PFSK-1 (cell line): ENCODE measurements around the gene DESI2.

Experiments used
- FOXP2 ChIP-seq: optimal IDR thresholded peaks from 2 replicates; pipeline ENCODE3; 2011; ENCODE audit warnings: borderline replicate concordance, control low read depth, inconsistent platforms; ENCODE audit not compliant: insufficient read depth; ENCODE audit errors: extremely low read length, extremely low read depth
- POLR2AphosphoS5 ChIP-seq: IDR thresholded peaks from 2 replicates; pipeline ENCODE4 v1.6.1; 2012; ENCODE audit warnings: low read depth, mild to moderate bottlenecking, control low read depth, low read length, moderate library complexity
- SIN3A ChIP-seq: IDR thresholded peaks from 2 replicates; pipeline ENCODE4 v1.6.1; 2012; ENCODE audit warnings: mild to moderate bottlenecking, low read length, moderate library complexity, borderline replicate concordance; ENCODE audit not compliant: insufficient read depth
- TAF1 ChIP-seq: IDR thresholded peaks from 2 replicates; pipeline ENCODE4 v1.6.1; 2012; ENCODE audit warnings: low read length, control low read depth, borderline replicate concordance; ENCODE audit not compliant: insufficient read depth
- TF ChIP-seq, protein P1 (sequence below), 2 experiments: IDR thresholded peaks; 2 replicates each; pipeline versions ENCODE4 v1.6.1 to v1.8.0; 2011 to 2012; ENCODE audit warnings: low read depth in 2 of 2, low read length in 2 of 2, control low read depth in 1 of 2, inconsistent platforms in 1 of 2, mild to moderate bottlenecking in 1 of 2, moderate library complexity in 1 of 2; ENCODE audit not compliant: insufficient read depth in 1 of 2

DNA sequence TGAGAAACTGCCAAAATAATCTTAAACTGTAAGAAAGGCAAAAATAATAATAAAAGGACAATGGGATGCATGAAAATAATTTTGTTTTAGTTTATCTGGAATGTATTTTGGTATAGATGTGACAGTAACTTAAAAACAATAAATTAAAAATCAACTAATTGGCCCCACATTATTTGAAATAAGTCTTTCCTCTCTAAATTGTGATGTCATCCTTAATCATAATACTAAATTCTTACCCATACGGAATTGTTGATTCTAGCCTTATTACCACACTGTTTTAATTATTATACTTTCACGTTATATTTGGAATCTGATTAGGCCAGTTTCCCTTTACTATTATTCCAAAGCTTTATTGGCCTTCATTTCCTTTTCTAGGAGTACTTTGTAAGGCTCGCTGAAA lies 7.7 kb downstream of the DESI2 start:
- TF ChIP-seq, protein P1, sequence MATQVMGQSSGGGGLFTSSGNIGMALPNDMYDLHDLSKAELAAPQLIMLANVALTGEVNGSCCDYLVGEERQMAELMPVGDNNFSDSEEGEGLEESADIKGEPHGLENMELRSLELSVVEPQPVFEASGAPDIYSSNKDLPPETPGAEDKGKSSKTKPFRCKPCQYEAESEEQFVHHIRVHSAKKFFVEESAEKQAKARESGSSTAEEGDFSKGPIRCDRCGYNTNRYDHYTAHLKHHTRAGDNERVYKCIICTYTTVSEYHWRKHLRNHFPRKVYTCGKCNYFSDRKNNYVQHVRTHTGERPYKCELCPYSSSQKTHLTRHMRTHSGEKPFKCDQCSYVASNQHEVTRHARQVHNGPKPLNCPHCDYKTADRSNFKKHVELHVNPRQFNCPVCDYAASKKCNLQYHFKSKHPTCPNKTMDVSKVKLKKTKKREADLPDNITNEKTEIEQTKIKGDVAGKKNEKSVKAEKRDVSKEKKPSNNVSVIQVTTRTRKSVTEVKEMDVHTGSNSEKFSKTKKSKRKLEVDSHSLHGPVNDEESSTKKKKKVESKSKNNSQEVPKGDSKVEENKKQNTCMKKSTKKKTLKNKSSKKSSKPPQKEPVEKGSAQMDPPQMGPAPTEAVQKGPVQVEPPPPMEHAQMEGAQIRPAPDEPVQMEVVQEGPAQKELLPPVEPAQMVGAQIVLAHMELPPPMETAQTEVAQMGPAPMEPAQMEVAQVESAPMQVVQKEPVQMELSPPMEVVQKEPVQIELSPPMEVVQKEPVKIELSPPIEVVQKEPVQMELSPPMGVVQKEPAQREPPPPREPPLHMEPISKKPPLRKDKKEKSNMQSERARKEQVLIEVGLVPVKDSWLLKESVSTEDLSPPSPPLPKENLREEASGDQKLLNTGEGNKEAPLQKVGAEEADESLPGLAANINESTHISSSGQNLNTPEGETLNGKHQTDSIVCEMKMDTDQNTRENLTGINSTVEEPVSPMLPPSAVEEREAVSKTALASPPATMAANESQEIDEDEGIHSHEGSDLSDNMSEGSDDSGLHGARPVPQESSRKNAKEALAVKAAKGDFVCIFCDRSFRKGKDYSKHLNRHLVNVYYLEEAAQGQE (IDR thresholded peaks at IDR 0.05; ENCODE audit: insufficient read depth in 1 of 2, low read depth in 2 of 2, low read length in 2 of 2): no peak
- no peak for TF ChIP-seq TAF1
- TF ChIP-seq POLR2AphosphoS5: no peak
- no peak for TF ChIP-seq SIN3A
- TF ChIP-seq FOXP2: no peak
